NCI-H345 treated with DMSO at 0.1 percent for 48 hours (cell line): Measurements from ENCODE around the gene CMYA5.

Source experiments
- DNase-seq: peaks from one replicate; lab custom pipeline; 2025; ENCODE audit not compliant: unreplicated experiment; lab: John Stamatoyannopoulos, UW

The CMYA5 gene

GRCh38 chr5:79834098-79834753 is 144.6 kb downstream of the CMYA5 start:
- DNase-seq, result no peak

- DNase-seq, result no peak
Measured at GRCh38 chr5:79834754-79835714, 145.4 kb downstream of the CMYA5 start.

- no peak for DNase-seq
Measured at GRCh38 chr5:79837761-79838551, 148.3 kb downstream of the CMYA5 start.

GRCh38 chr5:79840084-79840990 is 150.7 kb downstream of the CMYA5 start:
- no peak for DNase-seq

GRCh38 chr5:79841172-79841571 is 151.5 kb downstream of the CMYA5 start:
- no peak for DNase-seq

GRCh38 chr5:79842006-79842881 is 152.6 kb downstream of the CMYA5 start:
- no peak for DNase-seq

- DNase-seq, result no peak
Measured at GRCh38 chr5:79842991-79843390, 153.4 kb downstream of the CMYA5 start.

GRCh38 chr5:79843450-79844388 is 154.1 kb downstream of the CMYA5 start:
- DNase-seq, result no peak

GRCh38 chr5:79844571-79844970 is 154.9 kb downstream of the CMYA5 start:
- DNase-seq, result no peak

- no peak for DNase-seq
Measured at GRCh38 chr5:79845448-79846197, 156.0 kb downstream of the CMYA5 start.

- no peak for DNase-seq
Measured at GRCh38 chr5:79846198-79846521, 156.5 kb downstream of the CMYA5 start.

- no peak for DNase-seq
Measured at GRCh38 chr5:79847561-79847960, 157.9 kb downstream of the CMYA5 start.

GRCh38 chr5:79849061-79849460 is 159.4 kb downstream of the CMYA5 start:
- DNase-seq, result no peak
